Mesendoderm (in vitro differentiated cells): Measurements from ENCODE around the gene KCNK16.

Experiments
- DNase-seq: peaks from one replicate; pipeline ENCODE4 v3.0.0; 2013
- H2AK5ac ChIP-seq: 2 replicates; pipeline ENCODE4 v1.6.1; 2013; ENCODE audit warnings: low read length, inconsistent platforms
- H2BK120ac ChIP-seq: 2 replicates; pipeline ENCODE4 v1.6.1; 2013; ENCODE audit warnings: low read depth, mild to moderate bottlenecking, low read length, moderate library complexity, mixed read lengths
- H2BK15ac ChIP-seq: replicated peaks from 2 replicates; pipeline ENCODE4 v1.6.1; 2013; ENCODE audit warnings: low read depth, mild to moderate bottlenecking, moderate library complexity
- H2BK5ac ChIP-seq: 2 replicates; pipeline ENCODE4 v1.6.1; 2013; ENCODE audit warnings: low read length, inconsistent platforms
- H3K18ac ChIP-seq: 2 replicates; pipeline ENCODE4 v1.6.1; 2013; ENCODE audit warnings: mild to moderate bottlenecking, low read length, mixed read lengths
- H3K23ac ChIP-seq: one replicate; pipeline ENCODE4 v1.6.1; 2013; ENCODE audit warnings: low read length
- H3K27ac ChIP-seq: 2 replicates; pipeline ENCODE4 v1.5.1; 2013; ENCODE audit warnings: low read depth, mild to moderate bottlenecking, inconsistent platforms, low read length, moderate library complexity
- H3K27me3 ChIP-seq: 2 replicates; pipeline ENCODE4 v1.6.1; 2013; ENCODE audit warnings: low read length, control low read depth, mild to moderate bottlenecking, inconsistent platforms; ENCODE audit not compliant: insufficient read depth, poor library complexity
- H3K36me3 ChIP-seq: 2 replicates; pipeline ENCODE4 v1.6.1; 2013; ENCODE audit warnings: low read length, inconsistent platforms; ENCODE audit not compliant: control insufficient read depth, insufficient read depth
- H3K4ac ChIP-seq: one replicate; pipeline ENCODE4 v1.6.1; 2013; ENCODE audit warnings: low read depth, mild to moderate bottlenecking, low read length, moderate library complexity
- H3K4me1 ChIP-seq: 2 replicates; pipeline ENCODE4 v1.6.1; 2013; ENCODE audit warnings: low read depth, low read length, inconsistent platforms; ENCODE audit not compliant: control insufficient read depth
- H3K4me2 ChIP-seq: 2 replicates; pipeline ENCODE4 v1.6.1; 2013; ENCODE audit warnings: low read length
- H3K4me3 ChIP-seq: 2 replicates; pipeline ENCODE4 v1.5.1; 2013; ENCODE audit warnings: mild to moderate bottlenecking, low read length
- H3K56ac ChIP-seq: one replicate; pipeline ENCODE4 v1.6.1; 2013; ENCODE audit warnings: low read length
- H3K79me1 ChIP-seq: 2 replicates; pipeline ENCODE4 v1.6.1; 2013; ENCODE audit warnings: low read length, inconsistent platforms
- H3K79me2 ChIP-seq: 2 replicates; pipeline ENCODE4 v1.6.1; 2013; ENCODE audit warnings: mild to moderate bottlenecking, low read length; ENCODE audit not compliant: control insufficient read depth, insufficient read depth
- H3K9ac ChIP-seq: 2 replicates; pipeline ENCODE4 v1.6.1; 2013; ENCODE audit warnings: low read length, inconsistent platforms
- H4K5ac ChIP-seq: one replicate; pipeline ENCODE4 v1.6.1; 2013; ENCODE audit warnings: low read length
- H4K8ac ChIP-seq: one replicate; pipeline ENCODE4 v1.6.1; 2013; ENCODE audit warnings: low read depth, mild to moderate bottlenecking, control low read depth, low read length, moderate library complexity
- WGBS: extraction: QIAGEN DNeasy Blood & Tissue Kit; methylation state at CpG from one replicate; pipeline ENCODE4 v1.1.7; 2013; ENCODE audit warnings: low lambda C conversion rate, missing lambda C conversion rate; ENCODE audit not compliant: insufficient coverage; ENCODE audit errors: extremely low coverage; 5-methylcytosine and 5-hydroxymethylcytosine counted together

The KCNK16 gene

GRCh38 chr6:39339868-39340550 is 17.5 kb upstream of the KCNK16 start:
- Histone ChIP-seq H3K4me1 (peaks cover 10% of the 10 kb centered on the region), H3K18ac (peak overlapping the region; percentile 16), H2BK5ac (no peak overlapping the region), H3K36me3 (no peaks in the 10 kb centered on the region), H4K5ac (no peak overlapping the region), H3K27ac (peak overlapping the region; percentile 24), H3K9ac (no peak overlapping the region), H3K79me2 (no peaks in the 10 kb centered on the region), H3K23ac (no peak overlapping the region), H2BK15ac (no peak overlapping the region), H3K4me3 (no peak overlapping the region), H3K56ac (peak overlapping the region; percentile 56), H3K4ac (no peak overlapping the region), H3K79me1 (no peaks in the 10 kb centered on the region), H3K27me3 (no peaks in the 10 kb centered on the region), H4K8ac (no peak overlapping the region), H3K4me2 (no peak overlapping the region), H2AK5ac (no peak overlapping the region), H2BK120ac (no peak overlapping the region)
- no peak for DNase-seq
- no CpG with 5 or more reads among the region's 10 CpGs for WGBS

DNA sequence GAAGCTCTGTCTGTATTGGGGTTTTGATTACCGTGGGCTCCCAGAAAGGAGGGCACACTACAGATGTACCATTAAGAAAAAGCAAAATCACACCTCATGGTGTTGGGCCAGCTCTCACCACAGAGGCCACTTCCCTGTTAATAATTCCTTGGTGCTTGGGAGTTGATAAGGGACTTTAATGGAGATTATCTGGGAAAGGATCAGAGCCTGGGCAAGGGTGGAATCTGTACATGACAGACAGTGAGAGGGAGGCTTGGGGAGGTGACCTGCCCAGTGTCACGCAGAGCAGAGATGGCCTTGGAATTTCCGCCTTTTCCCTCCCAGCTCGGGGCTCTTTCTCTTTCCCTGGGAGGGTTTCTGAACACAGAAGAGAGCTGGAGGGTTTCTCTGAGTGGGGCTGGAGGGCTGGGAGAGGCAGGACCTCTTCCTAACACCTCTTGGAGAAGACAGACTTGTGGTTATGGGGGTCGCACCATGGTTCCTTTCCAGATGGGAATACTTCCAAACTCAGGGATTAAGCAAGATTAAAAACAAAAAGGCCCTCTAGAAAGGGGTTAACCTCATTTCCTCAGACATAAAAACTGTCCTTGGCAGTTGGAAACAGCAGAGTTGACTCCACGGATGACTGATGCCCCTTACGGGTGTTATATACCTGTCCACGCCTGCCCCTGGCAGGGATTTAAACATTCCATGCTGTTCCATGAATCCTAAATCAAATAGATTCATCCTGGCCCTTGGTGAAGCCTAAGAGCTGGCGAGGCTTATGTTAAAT is 16.8 kb upstream of the KCNK16 start:
- H2AK5ac ChIP-seq = no peak overlapping the region
- peak overlapping the region; percentile 17 for H3K27ac ChIP-seq
- H3K27me3 ChIP-seq = no peaks in the 10 kb centered on the region
- H4K5ac ChIP-seq = peak overlapping the region; percentile 48
- H3K79me1 ChIP-seq = no peaks in the 10 kb centered on the region
- WGBS = no CpG with 5 or more reads among the region's 9 CpGs
- DNase-seq = peak; percentile 53
- peak overlapping the region; percentile 43 for H3K56ac ChIP-seq
- peak overlapping the region; percentile 8 for H3K9ac ChIP-seq
- no peaks in the 10 kb centered on the region for H3K79me2 ChIP-seq
- H4K8ac ChIP-seq = no peak overlapping the region
- H3K36me3 ChIP-seq = no peaks in the 10 kb centered on the region
- peaks cover 10% of the 10 kb centered on the region for H3K4me1 ChIP-seq
- H3K4ac ChIP-seq = no peak overlapping the region
- no peak overlapping the region for H2BK120ac ChIP-seq
- no peak overlapping the region for H3K4me3 ChIP-seq
- peak overlapping the region; percentile 16 for H3K18ac ChIP-seq
- H3K23ac ChIP-seq = no peak overlapping the region
- no peak overlapping the region for H3K4me2 ChIP-seq
- no peak overlapping the region for H2BK15ac ChIP-seq
- peak overlapping the region; percentile 11 for H2BK5ac ChIP-seq

DNA sequence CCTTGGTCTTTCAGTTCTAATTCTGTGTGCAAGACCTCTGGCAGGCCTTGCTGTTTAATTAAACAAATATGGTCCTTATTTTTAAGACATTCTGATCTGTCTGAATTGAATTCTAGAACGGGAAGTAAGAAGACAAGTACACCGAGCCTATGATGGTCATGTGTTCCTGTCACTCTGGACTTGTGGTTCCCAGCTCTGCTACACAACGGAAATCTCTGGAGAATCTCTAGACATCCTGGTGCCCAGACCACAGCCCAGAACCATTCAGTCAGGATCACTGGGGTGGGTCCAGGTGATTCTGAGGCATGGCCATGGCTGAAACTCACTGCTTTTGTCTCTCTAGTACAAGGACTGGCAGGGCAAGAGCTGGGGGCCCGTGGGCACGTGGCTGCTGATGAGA is 15.9 kb upstream of the KCNK16 start:
- H3K36me3 ChIP-seq = no peaks in the 10 kb centered on the region
- no peak overlapping the region for H3K4me3 ChIP-seq
- H3K9ac ChIP-seq = no peak overlapping the region
- H3K79me1 ChIP-seq = no peaks in the 10 kb centered on the region
- H3K79me2 ChIP-seq = no peaks in the 10 kb centered on the region
- H3K27me3 ChIP-seq = no peaks in the 10 kb centered on the region
- H4K8ac ChIP-seq = no peak overlapping the region
- H3K27ac ChIP-seq = no peak overlapping the region
- DNase-seq = no peak
- H3K23ac ChIP-seq = no peak overlapping the region
- H3K18ac ChIP-seq = no peak overlapping the region
- no CpG with 5 or more reads among the region's 5 CpGs for WGBS
- no peak overlapping the region for H3K4me2 ChIP-seq
- no peak overlapping the region for H2BK120ac ChIP-seq
- no peak overlapping the region for H3K56ac ChIP-seq
- H3K4me1 ChIP-seq = peaks cover 10% of the 10 kb centered on the region
- H2BK5ac ChIP-seq = peak overlapping the region; percentile 25
- no peak overlapping the region for H2AK5ac ChIP-seq
- no peak overlapping the region for H3K4ac ChIP-seq
- H4K5ac ChIP-seq = no peak overlapping the region
- no peak overlapping the region for H2BK15ac ChIP-seq

DNA sequence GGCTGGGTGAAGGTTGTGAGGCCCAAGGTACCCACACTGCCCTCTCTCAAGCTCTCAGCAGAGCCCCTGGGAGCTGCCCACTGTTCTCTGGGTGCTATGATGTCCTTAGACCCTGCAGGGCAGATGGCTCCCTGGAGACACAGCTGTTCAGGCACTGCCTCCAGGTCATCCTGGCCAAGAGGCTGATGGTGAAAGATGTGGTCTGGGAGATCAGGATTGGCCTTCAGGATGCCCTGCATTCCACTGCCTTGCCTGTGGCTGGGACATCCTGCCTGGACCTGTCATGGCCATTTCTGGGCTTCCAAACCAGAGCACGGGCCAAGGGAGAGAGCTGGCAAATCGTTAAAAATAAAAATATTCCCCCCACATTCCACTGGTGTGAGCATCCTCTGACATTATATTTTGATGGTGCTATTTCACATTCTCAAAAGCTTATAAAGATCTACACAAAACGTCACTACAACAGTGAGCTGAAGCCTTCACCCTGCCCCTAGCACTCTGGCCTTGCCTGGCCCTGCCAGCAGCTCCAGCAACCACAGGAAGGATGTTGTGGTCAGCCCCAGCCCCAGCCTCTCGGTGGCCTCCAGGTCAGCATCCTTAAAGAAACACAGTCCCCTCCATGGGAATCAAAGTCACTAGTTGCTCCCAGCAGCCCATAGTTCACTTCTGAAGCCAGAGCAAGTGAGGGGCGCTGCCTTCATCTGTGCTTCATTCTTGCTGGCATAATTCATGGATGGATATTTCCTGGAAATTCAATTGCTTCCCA is 13.5 kb upstream of the KCNK16 start:
- Histone ChIP-seq H3K9ac (no peak overlapping the region), H3K18ac (no peak overlapping the region), H4K5ac (no peak overlapping the region), H3K27me3 (no peaks in the 10 kb centered on the region), H4K8ac (no peak overlapping the region), H3K4ac (no peak overlapping the region), H3K4me1 (peaks cover 7% of the 10 kb centered on the region), H3K23ac (no peak overlapping the region), H3K56ac (no peak overlapping the region), H3K36me3 (no peaks in the 10 kb centered on the region), H2AK5ac (no peak overlapping the region), H2BK15ac (no peak overlapping the region), H3K79me1 (no peaks in the 10 kb centered on the region), H3K79me2 (no peaks in the 10 kb centered on the region), H2BK5ac (no peak overlapping the region), H3K4me2 (no peak overlapping the region), H2BK120ac (no peak overlapping the region), H3K4me3 (no peak overlapping the region), H3K27ac (no peak overlapping the region)
- no peak for DNase-seq
- no CpG with 5 or more reads among the region's 5 CpGs for WGBS

GRCh38 chr6:39333644-39334438 is 11.3 kb upstream of the KCNK16 start:
- Histone ChIP-seq H2AK5ac (no peak overlapping the region), H4K8ac (no peak overlapping the region), H3K23ac (no peak overlapping the region), H3K36me3 (no peaks in the 10 kb centered on the region), H3K4me3 (no peak overlapping the region), H3K79me2 (no peaks in the 10 kb centered on the region), H2BK5ac (no peak overlapping the region), H3K4me2 (no peak overlapping the region), H3K4me1 (no peaks in the 10 kb centered on the region), H3K27me3 (no peaks in the 10 kb centered on the region), H3K79me1 (no peaks in the 10 kb centered on the region), H2BK120ac (no peak overlapping the region), H3K4ac (no peak overlapping the region), H3K27ac (no peak overlapping the region), H3K18ac (no peak overlapping the region), H3K9ac (no peak overlapping the region), H3K56ac (no peak overlapping the region), H2BK15ac (no peak overlapping the region), H4K5ac (no peak overlapping the region)
- no CpG with 5 or more reads among the region's 7 CpGs for WGBS
- peak; percentile 59 for DNase-seq
